NCI-H526 treated with DMSO at 0.1 percent for 48 hours (cell line): ENCODE results near the gene ZBTB7C.
A peak's percentile ranks its signal among the peaks of the same experiment; 100 is the strongest.
"Not testable (repeated sequence)": the region's sequence is repeated elsewhere in the genome, so short reads cannot be mapped to it uniquely, and the experiment has no call there.

Source experiments
- DNase-seq: peaks from one replicate; lab custom pipeline; 2025; lab: John Stamatoyannopoulos, UW

ZBTB7C gene

GRCh38 chr18:48295586-48296311, 113.4 kb downstream of the ZBTB7C start:
- DNase-seq: no peak

- no peak for DNase-seq
These were observed 114.1 kb downstream of the ZBTB7C start for GRCh38 chr18:48294899-48295585.

- peak; percentile 84 for DNase-seq
These were observed 115.0 kb downstream of the ZBTB7C start for GRCh38 chr18:48293954-48294898.

- DNase-seq: no peak
These were observed 116.3 kb downstream of the ZBTB7C start for GRCh38 chr18:48292782-48293424.

GRCh38 chr18:48292229-48292628, 117.0 kb downstream of the ZBTB7C start:
- DNase-seq: no peak

- no peak for DNase-seq
These were observed 118.8 kb downstream of the ZBTB7C start for GRCh38 chr18:48290162-48290926.

GRCh38 chr18:48284743-48285142, 124.4 kb downstream of the ZBTB7C start:
- DNase-seq: no peak

- not testable (repeated sequence) for DNase-seq
These were observed 125.2 kb downstream of the ZBTB7C start for GRCh38 chr18:48284011-48284410.

GRCh38 chr18:48281460-48281859, 127.7 kb downstream of the ZBTB7C start:
- DNase-seq: not testable (repeated sequence)

- DNase-seq: no peak
These were observed 129.9 kb downstream of the ZBTB7C start for GRCh38 chr18:48279312-48279711.

- DNase-seq: no peak
These were observed 131.1 kb downstream of the ZBTB7C start for GRCh38 chr18:48278081-48278480.

GRCh38 chr18:48274301-48274700, 134.9 kb downstream of the ZBTB7C start:
- DNase-seq: no peak

- peak; percentile 19 for DNase-seq
These were observed 138.3 kb downstream of the ZBTB7C start for GRCh38 chr18:48270929-48271328.

- DNase-seq: no peak
These were observed 143.9 kb downstream of the ZBTB7C start for GRCh38 chr18:48265328-48265727.

GRCh38 chr18:48263914-48264902, 145.0 kb downstream of the ZBTB7C start:
- no peak for DNase-seq

GRCh38 chr18:48263192-48263853, 145.9 kb downstream of the ZBTB7C start:
- DNase-seq: no peak

GRCh38 chr18:48260237-48260636, 148.9 kb downstream of the ZBTB7C start:
- DNase-seq: no peak

- DNase-seq: no peak
These were observed 152.3 kb downstream of the ZBTB7C start for GRCh38 chr18:48256848-48257247.

GRCh38 chr18:48254077-48254602, 155.0 kb downstream of the ZBTB7C start:
- peak; percentile 63 for DNase-seq
